ENCODE measurements around the gene PDE9A.
"Not testable (repeated sequence)": the region's sequence is repeated elsewhere in the genome, so short reads cannot be mapped to it uniquely, and the experiment has no call there.

The PDE9A gene

GRCh38 chr21:42720484-42720883 lies 67.1 kb downstream of the PDE9A start:
- not testable (repeated sequence) for DNase-seq

GRCh38 chr21:42721341-42721824 lies 68.0 kb downstream of the PDE9A start:
- no peak for DNase-seq

GRCh38 chr21:42722153-42722552 lies 68.7 kb downstream of the PDE9A start:
- no peak for DNase-seq

- no peak for DNase-seq
Measured at GRCh38 chr21:42722808-42723473, 69.5 kb downstream of the PDE9A start.

GRCh38 chr21:42724226-42724920 lies 71.0 kb downstream of the PDE9A start:
- no peak for DNase-seq

GRCh38 chr21:42725416-42725930 lies 72.1 kb downstream of the PDE9A start:
- DNase-seq = no peak

- no peak for DNase-seq
Measured at GRCh38 chr21:42731264-42732032, 78.0 kb downstream of the PDE9A start.

GRCh38 chr21:42732033-42732410 lies 78.6 kb downstream of the PDE9A start:
- DNase-seq = no peak

GRCh38 chr21:42733037-42733627 lies 79.7 kb downstream of the PDE9A start:
- DNase-seq = no peak

GRCh38 chr21:42733874-42734273 lies 80.5 kb downstream of the PDE9A start:
- DNase-seq = no peak

GRCh38 chr21:42734323-42734971 lies 81.0 kb downstream of the PDE9A start:
- no peak for DNase-seq

GRCh38 chr21:42735061-42735460 lies 81.6 kb downstream of the PDE9A start:
- no peak for DNase-seq

GRCh38 chr21:42735944-42736343 lies 82.5 kb downstream of the PDE9A start:
- no peak for DNase-seq

GRCh38 chr21:42736646-42737350 lies 83.4 kb downstream of the PDE9A start:
- no peak for DNase-seq

- no peak for DNase-seq
Measured at GRCh38 chr21:42737951-42738590, 84.7 kb downstream of the PDE9A start.

- DNase-seq = no peak
Measured at GRCh38 chr21:42739061-42739931, 85.9 kb downstream of the PDE9A start.

GRCh38 chr21:42740405-42740909 lies 87.0 kb downstream of the PDE9A start:
- DNase-seq = no peak

GRCh38 chr21:42741066-42741465 lies 87.6 kb downstream of the PDE9A start:
- no peak for DNase-seq

- DNase-seq = no peak
Measured at GRCh38 chr21:42744520-42745445, 91.4 kb downstream of the PDE9A start.

All from cerebellar nuclear complex (tissue), 1 donor.